Measurements from ENCODE around the gene MPHOSPH6.

Gene MPHOSPH6

GRCh38 chr16:82133798-82134197, 36.2 kb downstream of the MPHOSPH6 start:
- H3K27ac ChIP-seq (replicated peaks) = no peak overlapping the region
- TF ChIP-seq CTCF (IDR thresholded peaks at IDR 0.05; ENCODE audit: insufficient read depth, low read length) = no peak
- no peak for TF ChIP-seq REST (IDR thresholded peaks at IDR 0.05; ENCODE audit: insufficient replicate concordance, low read depth)
- TF ChIP-seq GABPA (IDR thresholded peaks at IDR 0.05; ENCODE audit: low read depth) = no peak
- TF ChIP-seq POLR2AphosphoS5 (IDR thresholded peaks at IDR 0.05; ENCODE audit: low read depth) = no peak
- TF ChIP-seq SPI1 (IDR thresholded peaks at IDR 0.05; ENCODE audit: borderline replicate concordance, low read depth) = no peak
- no peak for DNase-seq (ENCODE audit: low read depth in 1 of 2, low spot score in 1 of 2)
- H3K27me3 ChIP-seq (ENCODE audit: insufficient read depth, poor library complexity, severe bottlenecking) = no peaks in the 10 kb centered on the region
- H3K4me3 ChIP-seq (replicated peaks; ENCODE audit: insufficient read depth, low read length) = no peak overlapping the region

- Histone ChIP-seq H3K27me3 (ENCODE audit: insufficient read depth, poor library complexity, severe bottlenecking) (no peaks in the 10 kb centered on the region), H3K27ac (replicated peaks) (no peak overlapping the region), H3K4me3 (replicated peaks; ENCODE audit: insufficient read depth, low read length) (no peak overlapping the region)
- DNase-seq (ENCODE audit: low read depth in 1 of 2, low spot score in 1 of 2) = no peak
- TF ChIP-seq POLR2AphosphoS5 (IDR thresholded peaks at IDR 0.05; ENCODE audit: low read depth) = no peak
- TF ChIP-seq SPI1 (IDR thresholded peaks at IDR 0.05; ENCODE audit: borderline replicate concordance, low read depth) = no peak
- no peak for TF ChIP-seq CTCF (IDR thresholded peaks at IDR 0.05; ENCODE audit: insufficient read depth, low read length)
These were observed 40.1 kb downstream of the MPHOSPH6 start for GRCh38 chr16:82129881-82130280.

GRCh38 chr16:82124651-82125050, 45.4 kb downstream of the MPHOSPH6 start:
- no peak for DNase-seq (ENCODE audit: low read depth in 1 of 2, low spot score in 1 of 2)
- TF ChIP-seq GABPA (IDR thresholded peaks at IDR 0.05; ENCODE audit: low read depth) = no peak
- no peak for TF ChIP-seq CTCF (IDR thresholded peaks at IDR 0.05; ENCODE audit: insufficient read depth, low read length)
- TF ChIP-seq REST (IDR thresholded peaks at IDR 0.05; ENCODE audit: insufficient replicate concordance, low read depth) = no peak
- no peak for TF ChIP-seq SPI1 (IDR thresholded peaks at IDR 0.05; ENCODE audit: borderline replicate concordance, low read depth)
- TF ChIP-seq POLR2AphosphoS5 (IDR thresholded peaks at IDR 0.05; ENCODE audit: low read depth) = no peak
- Histone ChIP-seq H3K27me3 (ENCODE audit: insufficient read depth, poor library complexity, severe bottlenecking) (no peaks in the 10 kb centered on the region), H3K4me3 (replicated peaks; ENCODE audit: insufficient read depth, low read length) (no peak overlapping the region), H3K27ac (replicated peaks) (no peak overlapping the region)

- Histone ChIP-seq H3K27me3 (ENCODE audit: insufficient read depth, poor library complexity, severe bottlenecking) (no peaks in the 10 kb centered on the region), H3K4me3 (replicated peaks; ENCODE audit: insufficient read depth, low read length) (no peak overlapping the region), H3K27ac (replicated peaks) (no peak overlapping the region)
- DNase-seq (ENCODE audit: low read depth in 1 of 2, low spot score in 1 of 2) = no peak
- TF ChIP-seq SPI1 (IDR thresholded peaks at IDR 0.05; ENCODE audit: borderline replicate concordance, low read depth) = no peak
- no peak for TF ChIP-seq GABPA (IDR thresholded peaks at IDR 0.05; ENCODE audit: low read depth)
- no peak for TF ChIP-seq POLR2AphosphoS5 (IDR thresholded peaks at IDR 0.05; ENCODE audit: low read depth)
- TF ChIP-seq REST (IDR thresholded peaks at IDR 0.05; ENCODE audit: insufficient replicate concordance, low read depth) = no peak
- TF ChIP-seq CTCF (IDR thresholded peaks at IDR 0.05; ENCODE audit: insufficient read depth, low read length) = no peak
These were observed 50.6 kb downstream of the MPHOSPH6 start for GRCh38 chr16:82119405-82119804.

Measured in HL-60 (cell line).